Stimulated activated CD8-positive, alpha-beta memory T cell treated with anti-CD3 and anti-CD28 coated beads, Interleukin-4, amount 100 ng/mL, for 1 hour (primary cell): ENCODE measurements around the gene ZNRF3.
"Not testable (repeated sequence)": the region's sequence is repeated elsewhere in the genome, so short reads cannot be mapped to it uniquely, and the experiment has no call there.

ENCODE experiments used
- DNase-seq, 2 donors: peaks; one replicate each; pipeline ENCODE4 v3.0.0-alpha.2; 2020; ENCODE audit warnings: low read depth in 2 of 2, low spot score in 1 of 2

The ZNRF3 gene

DNA sequence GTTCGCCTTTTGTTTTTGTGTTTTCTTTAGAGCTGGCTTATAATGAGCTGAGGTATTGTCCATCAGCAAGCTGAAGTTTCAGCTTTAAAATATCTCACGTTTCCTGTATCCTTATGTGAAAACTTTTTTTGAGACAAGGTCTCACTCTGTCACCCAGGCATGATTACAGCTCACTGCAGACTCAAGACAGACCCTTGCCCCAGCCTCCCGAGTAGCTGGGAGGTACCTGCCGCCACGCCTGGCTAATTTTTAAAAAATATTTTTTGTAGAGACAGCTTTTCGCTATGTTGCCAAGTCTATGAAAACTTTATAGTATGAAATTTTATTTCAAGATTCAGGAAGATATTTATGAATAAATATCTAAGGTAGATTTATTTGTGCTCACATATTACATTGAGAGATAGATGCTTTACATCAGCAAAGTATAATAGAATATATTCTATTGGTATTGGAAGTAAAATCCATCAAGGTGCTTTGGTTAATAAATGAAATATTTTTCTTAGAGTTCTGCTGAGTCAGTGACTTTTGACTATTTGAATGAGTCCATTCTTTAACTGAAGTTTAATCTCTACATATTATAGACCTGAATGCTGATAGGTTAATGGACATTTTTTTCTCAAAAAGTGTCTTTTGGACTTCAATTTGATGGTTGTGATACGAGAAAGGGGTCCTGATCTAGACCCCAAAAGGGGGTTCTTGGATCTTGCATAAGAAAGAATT is 199.6 kb downstream of the ZNRF3 start:
- DNase-seq: no peak

DNA sequence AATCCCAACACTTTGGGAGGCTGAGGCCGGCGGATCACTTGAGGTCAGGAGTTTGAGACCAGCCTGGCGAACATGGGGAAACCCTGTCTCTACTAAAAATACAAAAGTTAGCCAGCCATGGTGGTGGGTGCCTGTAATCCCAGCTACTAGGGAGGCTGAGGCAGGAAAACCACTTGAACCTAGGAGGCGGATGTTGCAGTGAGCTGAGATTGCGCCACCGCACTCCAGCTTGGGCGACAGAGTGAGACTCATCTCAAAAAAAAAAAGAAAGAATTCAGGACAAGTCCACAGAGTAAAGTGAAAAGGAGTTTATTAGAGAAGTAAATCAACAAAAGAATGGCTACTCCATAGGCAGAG is 200.2 kb downstream of the ZNRF3 start:
- not testable (repeated sequence) for DNase-seq

DNA sequence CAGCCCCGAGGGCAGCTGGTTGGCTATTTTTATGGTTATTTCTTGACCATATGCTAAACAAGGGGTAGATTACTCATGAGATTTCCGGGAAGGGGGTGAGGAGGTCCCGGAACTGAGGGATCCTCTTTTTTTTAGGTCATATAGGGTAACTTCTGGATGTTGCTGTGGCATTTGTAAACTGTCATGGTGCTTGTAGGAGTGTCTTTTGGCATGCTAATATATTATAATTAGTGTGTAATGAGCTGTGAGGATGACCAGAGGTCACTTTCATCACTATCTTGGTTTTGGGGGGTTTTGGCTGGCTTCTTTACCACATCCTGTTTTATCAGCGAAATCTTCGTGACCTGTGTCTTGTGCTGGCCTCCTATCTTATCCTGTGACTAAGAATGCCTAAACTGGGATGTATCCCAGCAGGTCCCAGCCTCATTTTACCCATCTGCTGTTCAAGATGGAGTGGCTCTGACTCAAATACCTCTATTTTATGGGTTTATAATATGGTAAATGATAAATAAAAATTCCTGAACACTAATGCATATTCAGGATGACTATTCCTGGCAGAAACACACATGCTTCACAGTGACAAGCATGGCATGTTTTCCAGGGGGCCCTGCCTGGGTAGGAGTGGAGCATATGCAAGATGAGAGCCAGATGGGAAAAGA is 200.7 kb downstream of the ZNRF3 start:
- no peak for DNase-seq

DNA sequence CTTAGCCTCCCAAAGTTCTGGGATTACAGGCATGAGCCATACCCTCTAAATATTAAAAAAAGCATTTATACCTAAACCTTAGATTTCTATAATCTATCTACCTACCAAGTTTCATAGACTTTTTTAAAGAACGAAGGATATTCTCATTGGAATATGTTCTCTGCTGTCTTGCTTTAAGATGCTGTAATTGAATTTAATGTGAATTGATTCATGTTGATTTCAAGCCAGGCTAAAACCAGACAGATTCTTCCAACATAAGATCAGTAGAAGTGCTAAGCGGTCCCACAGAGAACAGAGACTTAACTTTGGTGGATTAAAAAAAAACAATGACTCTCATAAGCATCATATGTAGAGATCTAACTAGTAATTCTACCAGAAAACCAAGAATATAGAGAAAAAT is 203.6 kb downstream of the ZNRF3 start:
- no peak for DNase-seq

DNA sequence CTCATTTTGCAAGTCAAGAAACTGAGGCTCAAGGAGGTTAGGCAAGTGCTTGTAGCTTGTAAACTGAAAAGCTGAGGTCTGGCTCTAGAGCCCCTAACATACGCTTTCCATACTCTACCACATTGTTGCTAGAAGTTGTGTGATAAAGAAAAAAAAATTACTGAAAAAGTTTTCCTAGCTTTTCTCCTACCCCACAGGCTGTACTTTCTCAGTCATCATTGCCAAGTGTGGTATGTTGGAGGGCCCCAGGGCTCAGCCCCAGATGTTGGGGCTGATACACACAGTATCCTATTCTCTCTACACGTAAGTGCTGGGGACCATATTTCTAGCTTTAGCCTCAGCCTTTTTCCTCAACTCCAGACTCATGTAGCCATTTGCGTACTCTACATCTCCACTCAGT is 205.4 kb downstream of the ZNRF3 start:
- no peak for DNase-seq

DNA sequence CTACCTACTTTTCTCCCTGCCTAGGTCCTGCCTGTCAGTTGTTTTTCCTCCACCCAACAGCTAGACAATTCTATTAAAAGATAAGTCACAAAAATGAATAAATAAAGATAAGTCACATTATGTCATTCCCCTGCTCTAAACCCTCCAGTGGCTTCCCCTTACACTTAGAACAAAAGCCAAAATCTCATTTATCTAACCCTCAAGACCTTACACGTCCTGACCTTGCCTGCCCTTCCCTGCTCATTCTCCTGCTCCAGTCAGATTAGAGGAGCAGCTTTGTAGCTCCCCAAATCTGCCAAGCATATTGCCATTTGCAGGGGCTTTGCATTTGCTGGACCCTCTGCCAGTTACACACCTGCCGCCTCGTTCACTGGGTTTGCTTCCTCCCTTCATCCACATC is 206.1 kb downstream of the ZNRF3 start:
- no peak for DNase-seq

DNA sequence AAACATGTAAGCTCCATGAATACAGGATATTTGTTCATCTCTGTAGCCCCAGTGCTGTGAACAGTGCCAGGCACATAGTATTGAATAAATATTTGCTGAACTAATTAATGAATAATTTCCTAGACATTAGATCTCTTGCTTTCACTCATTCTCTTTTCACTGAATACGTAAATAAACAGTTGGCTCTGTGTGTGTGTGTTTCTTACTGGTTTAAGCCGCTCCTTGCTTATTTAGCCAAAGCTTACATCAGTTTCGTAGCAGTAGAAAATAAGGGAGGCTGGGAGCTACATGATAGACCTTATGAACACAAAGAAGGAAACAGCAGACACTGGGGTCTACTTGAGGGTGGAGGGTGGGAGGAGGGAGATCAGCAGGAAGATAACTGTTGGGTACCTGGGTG is 206.7 kb downstream of the ZNRF3 start:
- no peak for DNase-seq

DNA sequence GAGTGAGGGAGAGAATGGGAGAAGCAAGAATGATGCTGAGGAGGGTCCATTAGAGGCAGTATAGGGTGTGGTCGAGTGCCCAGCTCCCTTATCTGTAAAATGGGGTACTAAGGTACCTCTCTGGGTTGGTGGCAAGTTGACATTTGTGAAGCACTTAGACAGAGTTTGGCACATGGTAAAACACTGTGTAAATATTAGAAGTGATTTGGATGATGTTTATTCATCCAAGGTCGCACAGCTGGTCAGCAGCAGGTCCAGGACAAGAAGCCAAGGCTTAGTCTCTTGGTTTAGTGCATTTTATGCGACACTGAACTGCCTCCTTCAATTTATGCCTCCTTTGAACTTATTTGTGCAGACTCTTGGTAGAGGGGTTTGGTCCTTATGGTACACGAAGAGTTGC is 208.9 kb downstream of the ZNRF3 start:
- no peak for DNase-seq

DNA sequence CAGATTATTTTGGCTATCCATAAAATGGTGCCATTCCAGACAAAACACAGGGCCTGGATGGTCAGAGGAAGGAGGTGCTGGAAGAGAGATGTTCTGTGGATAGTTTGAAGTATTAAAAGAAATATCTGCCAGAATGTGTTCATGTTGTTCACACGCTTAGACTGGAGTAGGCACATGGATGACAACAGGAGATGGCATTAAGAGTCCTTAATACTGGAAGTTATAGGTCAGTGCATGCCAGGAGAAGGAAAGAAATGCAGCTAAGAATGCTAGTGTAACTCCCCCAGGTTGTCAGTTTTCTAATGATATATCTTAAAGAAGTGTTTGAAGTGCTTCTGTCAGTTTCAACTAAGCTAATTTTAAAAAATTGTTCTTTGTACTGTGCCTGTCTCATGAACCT is 209.7 kb downstream of the ZNRF3 start:
- no peak for DNase-seq

DNA sequence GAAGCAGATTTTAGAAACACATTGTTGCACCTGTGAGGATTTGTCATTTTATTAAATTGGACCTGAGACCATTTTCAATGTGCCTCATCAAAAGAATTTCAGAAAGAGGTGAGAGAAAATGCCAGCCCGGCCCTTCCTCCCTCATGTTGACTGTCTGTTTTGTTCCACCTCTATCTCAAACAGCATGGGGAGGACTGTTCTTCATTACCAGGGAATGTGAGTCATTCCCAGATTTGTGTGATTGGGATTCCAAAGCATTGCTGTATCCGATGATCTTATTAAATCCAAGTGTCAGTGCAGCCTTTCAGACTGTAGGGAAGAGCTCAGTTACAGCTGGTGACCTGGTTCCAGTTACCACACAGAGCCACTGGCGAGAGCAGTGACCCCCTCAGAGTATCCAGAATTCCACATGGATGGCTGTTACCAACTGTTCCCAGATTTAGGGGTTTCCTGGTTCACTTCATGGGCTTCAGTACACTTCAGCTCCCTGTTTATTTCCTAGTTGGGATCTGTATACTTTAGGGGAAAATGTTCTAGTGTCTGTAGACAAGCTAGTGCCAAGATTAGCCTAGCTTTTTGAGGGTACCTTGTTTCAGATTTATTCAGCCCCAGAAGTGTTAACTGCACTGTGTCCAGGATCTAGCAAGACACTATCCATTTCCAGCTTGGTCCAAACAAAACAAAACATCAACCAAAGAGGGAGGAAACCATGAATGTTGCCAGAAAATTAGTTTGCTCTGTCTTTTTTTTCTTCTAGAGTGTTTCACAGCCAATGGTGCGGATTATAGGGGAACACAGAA is 210.3 kb downstream of the ZNRF3 start:
- DNase-seq: no peak

DNA sequence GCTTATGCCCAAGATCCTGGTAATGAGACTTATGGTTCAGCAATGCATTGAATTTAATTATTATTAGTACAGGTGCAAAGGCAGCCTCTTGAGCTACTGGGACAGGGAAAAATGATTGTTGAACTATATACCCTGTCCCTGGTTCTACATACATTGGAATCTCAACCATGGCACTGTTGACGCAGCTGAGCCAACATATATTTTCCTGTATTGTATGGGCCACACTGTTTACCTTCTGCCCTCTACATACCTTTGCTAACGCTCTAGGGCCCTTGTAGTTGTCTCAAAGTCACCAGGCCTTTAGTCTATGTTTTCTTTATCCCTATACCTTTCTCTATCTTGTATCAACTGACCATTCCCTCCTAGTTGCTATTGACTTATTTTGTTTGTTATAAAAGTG is 212.1 kb downstream of the ZNRF3 start:
- no peak for DNase-seq

DNA sequence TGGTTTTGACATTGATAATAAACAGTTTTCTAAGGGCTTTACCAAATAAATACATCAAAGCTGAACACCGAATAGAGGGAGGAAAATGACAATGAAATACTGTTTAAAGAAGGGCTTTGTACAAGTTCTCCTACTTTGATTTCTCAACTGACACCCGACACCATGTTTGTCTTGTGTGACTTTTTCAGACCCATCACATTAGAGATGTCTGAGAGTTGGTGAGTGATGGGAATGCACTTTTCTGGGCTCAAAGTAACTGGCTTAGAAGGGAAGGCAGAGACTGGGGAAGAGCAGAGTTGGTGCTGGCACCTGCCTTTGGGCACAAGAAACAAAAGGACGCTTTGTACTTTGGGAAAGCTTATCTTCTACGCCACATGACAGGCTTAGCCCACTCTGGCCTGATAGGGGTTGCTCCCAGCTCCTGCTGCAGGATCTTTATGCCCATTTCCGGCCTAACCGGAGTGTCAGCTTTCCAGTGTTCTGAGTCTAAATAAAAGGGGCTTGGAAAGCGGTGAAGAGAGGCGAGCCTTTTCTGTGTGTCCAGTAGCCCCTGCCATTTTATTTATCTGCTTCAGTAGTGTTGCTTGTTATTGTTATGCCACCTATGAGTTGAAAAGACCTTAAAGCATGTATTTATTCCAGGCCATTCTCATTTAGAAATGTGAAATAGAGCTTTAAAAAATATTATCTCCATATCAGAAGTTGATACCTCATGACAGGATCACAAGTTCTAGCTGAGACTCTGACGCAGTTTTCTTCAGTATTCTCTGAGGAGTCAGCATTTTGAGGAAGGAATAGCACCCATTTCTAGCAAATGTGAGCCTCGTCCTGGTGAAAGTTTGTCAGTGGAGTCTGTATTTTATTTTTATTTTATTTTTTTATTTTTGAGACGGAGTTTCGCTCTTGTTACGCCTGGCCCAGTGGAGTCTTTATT is 213.6 kb downstream of the ZNRF3 start:
- no peak for DNase-seq

DNA sequence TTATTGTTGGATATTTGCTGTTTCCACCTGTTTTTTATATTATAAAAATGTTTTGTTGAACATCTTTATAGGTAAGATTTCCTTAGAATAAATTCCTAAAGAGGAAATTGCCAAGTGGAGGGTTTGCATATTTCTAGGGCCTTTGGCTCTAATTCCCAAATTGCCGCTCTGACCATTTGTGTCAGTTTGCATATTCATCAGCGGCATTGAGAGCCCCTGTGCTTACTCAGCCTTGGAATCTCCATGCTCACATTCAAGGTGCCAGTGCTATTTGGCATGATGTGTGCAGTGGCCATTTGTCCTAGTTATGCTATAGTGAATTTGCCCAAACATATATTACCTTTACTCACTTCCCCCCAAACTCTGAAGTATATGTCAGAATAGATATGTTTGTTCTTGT is 214.9 kb downstream of the ZNRF3 start:
- no peak for DNase-seq

DNA sequence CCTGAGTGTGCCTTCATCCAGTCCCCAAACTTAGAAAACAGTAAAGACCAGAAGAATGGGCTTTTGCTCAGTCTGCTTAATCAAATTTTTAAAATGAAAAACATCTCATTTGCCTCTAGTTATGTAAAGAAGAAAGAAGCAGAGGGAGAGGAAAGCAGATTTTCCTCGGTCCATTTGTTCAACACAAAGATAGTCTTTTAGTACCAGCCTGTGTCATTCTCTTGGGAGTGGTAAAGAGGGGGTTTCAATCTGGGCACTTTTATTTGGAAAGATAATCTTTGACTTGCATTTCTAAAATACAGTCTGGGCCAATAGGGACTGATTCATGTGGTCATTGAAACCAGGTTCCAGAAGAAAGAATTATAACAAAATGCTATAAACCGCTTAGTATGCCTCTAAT is 218.9 kb downstream of the ZNRF3 start:
- no peak for DNase-seq

DNA sequence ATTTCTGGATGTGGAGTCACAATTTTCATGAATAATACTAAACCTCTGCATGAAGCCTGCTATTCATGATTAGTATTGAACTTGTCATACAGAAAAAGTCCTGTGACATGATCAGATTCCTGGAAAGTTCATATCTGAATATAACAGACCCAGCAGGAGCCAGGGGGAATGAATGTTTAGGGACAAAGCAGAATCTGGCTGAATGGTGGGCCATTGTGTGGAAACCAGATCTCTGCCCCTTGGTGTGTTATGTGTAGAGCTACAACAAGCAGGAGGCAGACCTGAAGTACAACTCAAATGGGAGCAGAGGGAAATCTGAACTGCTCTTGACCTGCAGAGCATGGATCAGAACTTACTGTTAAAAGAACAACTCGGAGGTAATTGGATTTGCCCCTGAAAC is 219.7 kb downstream of the ZNRF3 start:
- no peak for DNase-seq

DNA sequence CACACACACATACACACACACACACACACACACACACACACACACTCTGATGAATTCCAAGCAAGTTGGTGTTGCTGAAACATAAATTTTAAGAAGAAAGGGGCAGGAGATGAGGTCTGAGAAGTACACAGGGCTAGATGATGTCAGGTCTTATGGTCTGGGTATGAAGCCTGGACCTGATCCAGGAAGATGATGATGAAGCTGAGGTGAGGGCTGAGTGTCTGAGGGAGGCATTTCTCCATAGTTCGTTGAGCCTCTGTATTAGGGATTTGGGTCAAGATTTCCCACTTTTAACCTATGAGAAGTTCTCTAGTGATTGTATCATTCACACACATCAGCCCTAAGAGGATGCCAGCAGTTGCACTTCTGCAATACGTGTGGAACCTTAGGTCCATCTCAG is 222.1 kb downstream of the ZNRF3 start:
- DNase-seq: no peak

DNA sequence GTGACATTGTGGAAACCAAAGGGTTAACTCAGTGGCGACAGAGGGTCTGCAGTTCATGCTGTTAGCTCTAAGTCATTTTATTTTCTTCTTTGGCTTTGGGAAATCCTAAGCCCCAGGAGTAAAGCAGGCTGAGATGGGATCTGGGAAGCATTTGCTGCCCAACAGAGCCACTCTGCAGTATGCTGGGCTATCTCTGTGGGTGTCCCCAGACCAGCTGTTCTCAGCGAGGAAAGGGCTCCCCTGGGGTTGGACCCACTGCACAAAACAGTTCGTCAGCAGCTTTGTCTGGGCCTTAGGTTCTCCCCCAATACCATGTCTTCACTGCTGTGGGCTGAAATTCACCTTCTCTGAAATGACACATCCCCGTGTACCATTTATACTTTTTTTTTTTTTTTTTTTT is 223.5 kb downstream of the ZNRF3 start:
- no peak for DNase-seq
